ENCODE results near the gene KYAT1. TPM values are rescaled to one million over a fixed set of nuclear protein-coding genes. Genes with fewer than 3 reads are reported as not detected.

The KYAT1 gene
- total RNA-seq, 1 experiment from 2014 or later: 8.4 TPM

DNA sequence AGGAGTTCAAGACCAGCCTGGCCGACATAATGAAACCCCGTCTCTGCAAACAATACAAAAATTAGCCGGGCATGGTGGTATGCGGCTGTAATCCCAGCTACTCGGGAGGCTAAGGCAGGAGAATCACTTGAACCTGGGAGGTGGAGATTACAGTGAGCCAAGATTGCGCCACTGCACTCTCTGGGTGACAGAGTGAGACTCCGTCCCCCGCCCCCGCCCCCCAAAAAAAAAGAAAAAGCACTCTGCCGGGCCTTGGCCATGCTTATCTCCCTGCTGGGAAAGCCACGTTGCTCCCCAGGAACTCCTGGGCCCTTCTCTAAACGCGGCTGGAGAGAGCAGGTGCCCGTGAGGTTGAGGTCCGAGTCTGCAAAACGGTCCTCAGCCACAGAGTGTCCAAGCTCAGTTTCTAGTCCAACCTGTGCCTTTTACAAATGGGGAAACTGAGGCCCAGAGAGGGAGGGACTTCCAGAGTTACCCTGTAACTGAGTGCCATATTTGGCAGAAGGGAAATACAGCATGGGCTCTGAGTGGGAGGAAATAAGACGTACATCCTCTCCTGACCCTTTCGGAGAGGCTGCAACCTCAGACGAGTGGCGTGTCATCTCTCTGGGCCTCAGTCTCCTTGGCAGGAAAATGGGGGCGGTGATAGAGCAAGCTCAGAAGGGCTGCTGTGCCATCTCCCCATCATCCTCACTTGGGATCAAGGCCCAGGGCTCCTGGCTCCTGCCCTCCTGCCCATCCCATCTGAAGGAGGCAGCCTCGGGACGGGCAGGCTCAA is 32.4 kb upstream of the KYAT1 start:
- Histone ChIP-seq H3K27me3 (no peaks in the 10 kb centered on the region), H3K4me1 (peaks cover 15% of the 10 kb centered on the region), H3K27ac (no peak overlapping the region), H3K9me3 (replicated peaks) (no peaks in the 10 kb centered on the region), H3K4me3 (no peak overlapping the region), H3K36me3 (peaks cover 47% of the 10 kb centered on the region)
- no peak for DNase-seq

DNA sequence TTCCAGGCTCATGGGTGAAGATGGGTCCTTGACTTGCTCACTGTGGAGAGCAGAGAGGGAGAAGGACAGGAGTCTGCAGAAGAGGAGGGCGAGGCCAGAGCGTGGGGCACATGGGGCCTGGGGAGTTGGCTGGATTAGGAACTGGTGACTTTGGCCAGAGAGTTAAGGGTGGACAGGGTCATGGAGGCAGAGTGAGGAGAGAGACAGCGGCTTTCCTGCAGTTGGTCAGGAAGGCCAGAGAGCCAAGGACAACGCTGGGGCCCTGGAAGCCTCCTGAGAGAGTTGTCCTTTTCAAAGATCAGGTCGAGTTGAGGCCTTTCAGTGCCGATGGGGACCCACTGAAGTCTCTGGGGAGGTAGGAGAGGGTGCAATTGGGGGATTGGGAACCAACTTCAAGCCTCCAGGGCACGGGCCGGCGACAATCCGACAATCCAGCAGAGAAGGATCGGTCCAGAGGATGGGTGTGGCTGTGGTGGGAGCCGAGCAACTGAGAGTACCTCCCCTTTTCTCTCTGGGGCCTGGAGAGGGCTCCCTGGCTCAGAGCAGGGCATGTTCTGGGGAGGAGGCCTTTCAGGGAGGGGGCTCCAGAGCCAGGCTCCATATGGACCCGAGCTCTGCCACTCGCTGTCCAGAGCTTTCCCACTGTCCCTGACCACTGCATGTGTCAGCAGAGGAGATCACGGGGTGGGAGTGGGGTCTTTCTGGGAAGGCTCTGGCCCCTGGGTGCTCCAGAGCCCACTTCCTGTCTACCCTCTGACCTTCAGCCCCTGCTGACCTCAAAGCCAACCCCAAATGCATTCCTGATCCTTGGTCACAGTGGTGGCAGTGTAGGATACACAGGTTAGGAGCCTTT is 31.5 kb upstream of the KYAT1 start:
- H3K4me3 ChIP-seq: no peak overlapping the region
- peaks cover 15% of the 10 kb centered on the region for H3K4me1 ChIP-seq
- peaks cover 56% of the 10 kb centered on the region for H3K36me3 ChIP-seq
- H3K9me3 ChIP-seq (replicated peaks): no peaks in the 10 kb centered on the region
- H3K27me3 ChIP-seq: no peaks in the 10 kb centered on the region
- DNase-seq: no peak
- no peak overlapping the region for H3K27ac ChIP-seq

DNA sequence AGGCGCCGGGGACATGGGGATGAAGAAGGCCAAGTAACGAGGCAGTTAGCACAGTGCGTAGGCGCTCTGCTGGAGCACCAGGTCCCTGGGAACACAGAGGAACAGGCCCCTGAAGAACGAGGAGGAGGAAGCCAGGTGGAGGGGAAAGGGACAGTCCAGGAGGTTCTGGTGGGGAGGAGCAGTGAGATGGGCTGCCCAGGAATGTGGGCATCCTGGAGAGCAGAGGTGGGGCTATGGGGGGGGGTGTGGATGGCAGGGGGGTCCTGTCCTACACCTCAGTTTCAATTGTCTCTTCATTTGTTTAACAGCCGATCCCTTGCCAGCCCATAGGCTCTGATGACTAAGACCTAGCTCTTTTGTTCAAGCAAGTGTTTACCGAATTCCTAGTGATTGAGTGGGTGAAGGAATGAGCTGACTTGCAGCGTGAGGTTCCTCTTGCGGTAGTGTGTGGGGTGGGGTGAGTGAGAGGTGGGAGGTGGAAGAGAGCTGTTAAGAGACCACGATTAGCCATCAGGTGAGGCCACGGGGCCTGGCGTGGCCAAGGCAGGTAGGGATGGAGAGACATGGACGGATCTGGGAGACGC is 30.6 kb upstream of the KYAT1 start:
- H3K4me1 ChIP-seq: peaks cover 15% of the 10 kb centered on the region
- no peak overlapping the region for H3K4me3 ChIP-seq
- H3K27ac ChIP-seq: peak overlapping the region; percentile 55
- no peaks in the 10 kb centered on the region for H3K9me3 ChIP-seq (replicated peaks)
- peaks cover 65% of the 10 kb centered on the region for H3K36me3 ChIP-seq
- H3K27me3 ChIP-seq: no peaks in the 10 kb centered on the region
- DNase-seq: no peak

DNA sequence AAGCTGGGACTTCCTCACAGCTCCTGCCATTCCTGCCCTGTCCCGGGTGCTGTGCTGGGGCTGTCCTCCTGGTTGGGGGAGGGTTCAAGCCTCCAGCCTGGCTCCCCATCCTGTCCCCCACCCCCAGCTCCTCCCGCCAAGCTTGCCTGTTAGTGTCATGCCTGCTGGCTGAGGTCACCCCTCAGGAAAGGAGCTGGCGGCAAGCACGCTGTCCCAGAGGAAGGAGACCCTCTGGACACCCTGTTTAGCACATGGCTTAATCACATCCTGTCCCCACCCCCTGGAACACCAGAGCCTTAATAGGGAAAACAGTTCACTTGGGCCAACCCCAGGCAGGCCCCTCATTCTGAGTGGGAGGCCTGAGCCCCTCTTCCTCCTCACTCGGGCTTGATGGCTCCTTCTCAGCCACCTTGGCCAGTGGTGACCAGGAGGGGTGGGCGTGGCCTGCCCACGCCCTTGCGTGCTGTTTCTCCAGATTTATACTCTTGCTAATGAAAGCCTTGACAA is 29.8 kb upstream of the KYAT1 start:
- Histone ChIP-seq H3K27me3 (no peaks in the 10 kb centered on the region), H3K36me3 (peaks cover 71% of the 10 kb centered on the region), H3K4me3 (no peak overlapping the region), H3K27ac (peak overlapping the region; percentile 55), H3K9me3 (replicated peaks) (no peaks in the 10 kb centered on the region), H3K4me1 (peaks cover 15% of the 10 kb centered on the region)
- DNase-seq: peak; percentile 66 to 80

DNA sequence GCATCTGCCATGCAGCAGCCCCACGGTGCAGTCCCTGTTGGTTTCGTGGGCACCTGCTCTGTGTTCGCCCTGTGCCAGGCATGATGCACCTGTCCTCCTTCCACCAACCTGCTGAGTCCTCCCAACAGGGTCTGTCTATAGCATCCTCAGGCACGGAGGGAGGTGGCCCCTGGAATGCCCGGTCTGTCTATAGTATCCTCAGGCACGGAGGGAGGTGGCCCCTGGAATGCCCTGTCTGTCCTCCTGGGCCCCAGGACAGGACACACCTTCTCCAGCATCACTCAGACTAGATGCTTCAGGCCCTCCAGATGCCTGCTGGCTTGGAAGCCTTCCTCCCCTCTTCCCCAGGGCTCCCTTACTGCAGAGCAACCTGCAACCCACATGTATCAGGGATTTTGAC is 29.2 kb upstream of the KYAT1 start:
- H3K27ac ChIP-seq: peak overlapping the region; percentile 55; the same call in 1 of the 2 replicates
- no peaks in the 10 kb centered on the region for H3K27me3 ChIP-seq
- no peak overlapping the region for H3K4me3 ChIP-seq
- no peak for DNase-seq
- no peaks in the 10 kb centered on the region for H3K9me3 ChIP-seq (replicated peaks)
- H3K36me3 ChIP-seq: peaks cover 73% of the 10 kb centered on the region
- peaks cover 15% of the 10 kb centered on the region for H3K4me1 ChIP-seq

DNA sequence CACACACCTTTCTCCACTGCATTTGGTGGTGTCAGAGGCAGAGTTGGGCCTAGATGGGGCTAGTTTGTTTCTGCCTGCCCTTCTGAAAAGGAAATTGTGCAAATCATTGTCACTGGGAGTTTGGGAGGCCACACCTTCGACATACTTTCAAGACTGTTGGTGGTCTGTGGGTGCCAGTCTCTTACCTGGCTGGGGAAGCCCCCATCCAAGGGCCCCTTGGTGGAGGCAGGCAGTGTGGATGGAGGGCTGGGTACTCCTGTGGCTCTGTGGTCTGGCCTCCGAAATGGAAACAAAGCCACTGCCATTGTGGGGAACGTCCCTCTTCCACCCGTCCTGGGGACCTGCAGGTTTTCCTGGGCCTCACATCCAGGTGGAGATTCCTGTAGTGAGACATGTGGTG is 28.1 kb upstream of the KYAT1 start:
- DNase-seq: no peak
- H3K27ac ChIP-seq: no peak overlapping the region
- no peaks in the 10 kb centered on the region for H3K9me3 ChIP-seq (replicated peaks)
- H3K27me3 ChIP-seq: no peaks in the 10 kb centered on the region
- H3K4me3 ChIP-seq: no peak overlapping the region
- H3K36me3 ChIP-seq: peaks cover 69% of the 10 kb centered on the region
- H3K4me1 ChIP-seq: peaks cover 15% of the 10 kb centered on the region

DNA sequence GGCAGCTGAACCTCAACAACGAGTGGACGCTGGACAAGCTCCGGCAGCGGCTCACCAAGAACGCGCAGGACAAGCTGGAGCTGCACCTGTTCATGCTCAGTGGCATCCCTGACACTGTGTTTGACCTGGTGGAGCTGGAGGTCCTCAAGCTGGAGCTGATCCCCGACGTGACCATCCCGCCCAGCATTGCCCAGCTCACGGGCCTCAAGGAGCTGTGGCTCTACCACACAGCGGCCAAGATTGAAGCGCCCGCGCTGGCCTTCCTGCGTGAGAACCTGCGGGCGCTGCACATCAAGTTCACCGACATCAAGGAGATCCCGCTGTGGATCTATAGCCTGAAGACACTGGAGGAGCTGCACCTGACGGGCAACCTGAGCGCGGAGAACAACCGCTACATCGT is 26.6 kb upstream of the KYAT1 start:
- no peaks in the 10 kb centered on the region for H3K9me3 ChIP-seq (replicated peaks)
- peaks cover 57% of the 10 kb centered on the region for H3K36me3 ChIP-seq

DNA sequence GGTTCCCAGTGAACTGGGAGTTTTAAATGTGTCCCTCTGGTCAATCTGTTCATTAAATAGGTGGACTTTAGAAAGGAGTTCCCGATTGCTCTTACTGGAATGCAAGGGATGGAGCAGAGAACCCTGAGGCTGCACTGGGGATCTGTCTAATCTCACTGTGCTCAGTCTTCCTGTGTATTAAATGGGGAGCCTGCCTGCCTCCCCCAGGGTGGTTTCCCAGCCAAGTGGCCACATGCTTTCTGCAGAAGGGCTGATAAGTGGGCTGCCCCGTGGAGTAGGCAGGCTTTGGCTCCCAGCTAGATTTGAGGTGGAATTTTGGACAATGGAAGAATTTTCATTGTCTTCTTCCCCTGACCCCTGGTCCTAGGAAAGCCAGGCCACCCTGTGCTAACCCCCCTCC is 25.0 kb upstream of the KYAT1 start:
- Histone ChIP-seq H3K9me3 (replicated peaks) (no peaks in the 10 kb centered on the region), H3K4me1 (peaks cover 31% of the 10 kb centered on the region), H3K27ac (no peak overlapping the region), H3K27me3 (no peaks in the 10 kb centered on the region), H3K4me3 (no peak overlapping the region), H3K36me3 (peaks cover 46% of the 10 kb centered on the region)
- DNase-seq: no peak

More for the DNA sequence above, 26.6 kb upstream of the KYAT1 start:
- Histone ChIP-seq H3K4me3 (no peak overlapping the region), H3K27me3 (no peaks in the 10 kb centered on the region), H3K27ac (no peak overlapping the region), H3K4me1 (peaks cover 26% of the 10 kb centered on the region)
- DNase-seq: no peak

DNA sequence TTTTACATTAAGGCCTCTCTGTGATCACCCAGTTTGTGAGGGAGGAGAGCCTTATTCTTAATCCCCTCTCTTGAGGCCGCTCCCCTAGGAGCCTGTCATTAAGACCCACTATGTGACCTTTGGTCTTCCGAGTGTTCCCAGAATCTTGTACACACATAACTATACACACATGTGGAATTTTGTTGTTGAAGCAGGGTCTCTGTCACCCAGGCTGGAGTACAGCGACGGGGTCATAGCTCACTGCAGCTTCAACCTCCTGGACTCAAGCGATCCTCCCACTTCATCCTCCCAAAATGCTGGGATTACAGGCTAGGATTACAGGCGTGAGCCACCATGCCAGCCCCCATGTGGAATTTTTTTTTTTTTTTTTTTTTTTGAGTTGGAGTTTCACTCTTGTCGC is 24.2 kb upstream of the KYAT1 start:
- H3K36me3 ChIP-seq: peaks cover 46% of the 10 kb centered on the region
- DNase-seq: no peak
- peaks cover 23% of the 10 kb centered on the region for H3K4me1 ChIP-seq
- no peaks in the 10 kb centered on the region for H3K9me3 ChIP-seq (replicated peaks)
- no peak overlapping the region for H3K27ac ChIP-seq
- no peaks in the 10 kb centered on the region for H3K27me3 ChIP-seq
- H3K4me3 ChIP-seq: no peak overlapping the region

DNA sequence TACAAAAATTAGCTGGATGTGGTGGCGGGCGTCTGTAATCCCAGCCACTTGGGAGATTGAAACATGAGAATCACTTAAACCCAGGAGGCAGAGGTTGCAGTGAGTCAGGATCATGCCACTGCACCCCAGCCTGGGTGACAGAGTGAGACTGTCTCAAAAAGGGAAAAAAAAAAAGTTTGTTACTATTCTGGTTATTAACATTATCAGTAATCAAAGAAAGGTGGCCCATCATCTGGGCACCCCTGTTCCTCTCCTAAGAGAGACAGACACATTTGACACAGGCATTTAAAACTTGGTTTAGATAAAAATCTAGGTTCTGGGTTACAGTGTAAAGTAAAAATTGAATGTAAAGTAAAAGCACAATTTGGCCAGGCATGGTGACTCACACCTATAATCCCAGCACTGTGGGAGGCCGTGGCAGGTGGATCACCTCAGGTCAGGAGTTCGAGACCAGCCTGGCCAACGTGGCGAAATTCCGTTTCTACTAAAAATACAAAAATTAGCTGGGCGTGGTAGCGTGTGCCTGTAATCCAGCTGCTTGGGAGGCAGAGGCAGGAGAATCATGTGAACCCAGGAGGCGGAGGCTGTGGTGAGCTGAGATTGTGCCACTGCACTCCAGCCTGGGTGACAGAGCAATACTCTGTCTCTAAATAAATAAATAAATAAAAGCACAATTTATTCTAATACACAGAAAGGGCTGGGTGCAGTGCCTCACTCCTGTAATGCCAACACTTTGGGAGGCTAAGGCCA is 22.3 kb upstream of the KYAT1 start:
- peak; percentile 51 to 59 for DNase-seq
- peaks cover 30% of the 10 kb centered on the region for H3K36me3 ChIP-seq

DNA sequence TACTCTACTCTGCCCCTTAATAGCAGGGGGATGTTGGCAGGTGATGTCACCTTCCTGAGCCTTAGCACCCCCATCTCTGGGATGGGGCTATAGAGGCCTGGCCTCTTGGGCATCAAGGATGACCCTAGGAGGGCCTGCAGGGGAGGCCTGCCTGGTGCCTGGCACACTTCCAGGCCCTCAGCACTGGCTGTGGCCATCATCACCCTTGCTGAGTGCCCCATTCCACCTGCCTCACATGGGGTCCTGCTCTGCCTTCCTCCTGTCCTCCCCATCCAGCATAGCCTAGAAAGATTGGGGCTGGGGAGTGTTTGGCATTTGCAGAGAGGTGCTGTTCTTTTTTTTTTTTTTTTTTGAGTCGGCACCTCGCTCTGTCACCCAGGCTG is 21.3 kb upstream of the KYAT1 start:
- DNase-seq: no peak
- Histone ChIP-seq H3K9me3 (replicated peaks) (no peaks in the 10 kb centered on the region), H3K27ac (no peak overlapping the region), H3K27me3 (no peaks in the 10 kb centered on the region), H3K36me3 (peaks cover 26% of the 10 kb centered on the region), H3K4me1 (peaks cover 20% of the 10 kb centered on the region), H3K4me3 (no peak overlapping the region)

More for the DNA sequence above, 22.3 kb upstream of the KYAT1 start:
- Histone ChIP-seq H3K27me3 (no peaks in the 10 kb centered on the region), H3K4me3 (no peak overlapping the region), H3K4me1 (peaks cover 20% of the 10 kb centered on the region), H3K9me3 (replicated peaks) (no peaks in the 10 kb centered on the region), H3K27ac (peak overlapping the region; percentile 6; the same call in 1 of the 2 replicates)

DNA sequence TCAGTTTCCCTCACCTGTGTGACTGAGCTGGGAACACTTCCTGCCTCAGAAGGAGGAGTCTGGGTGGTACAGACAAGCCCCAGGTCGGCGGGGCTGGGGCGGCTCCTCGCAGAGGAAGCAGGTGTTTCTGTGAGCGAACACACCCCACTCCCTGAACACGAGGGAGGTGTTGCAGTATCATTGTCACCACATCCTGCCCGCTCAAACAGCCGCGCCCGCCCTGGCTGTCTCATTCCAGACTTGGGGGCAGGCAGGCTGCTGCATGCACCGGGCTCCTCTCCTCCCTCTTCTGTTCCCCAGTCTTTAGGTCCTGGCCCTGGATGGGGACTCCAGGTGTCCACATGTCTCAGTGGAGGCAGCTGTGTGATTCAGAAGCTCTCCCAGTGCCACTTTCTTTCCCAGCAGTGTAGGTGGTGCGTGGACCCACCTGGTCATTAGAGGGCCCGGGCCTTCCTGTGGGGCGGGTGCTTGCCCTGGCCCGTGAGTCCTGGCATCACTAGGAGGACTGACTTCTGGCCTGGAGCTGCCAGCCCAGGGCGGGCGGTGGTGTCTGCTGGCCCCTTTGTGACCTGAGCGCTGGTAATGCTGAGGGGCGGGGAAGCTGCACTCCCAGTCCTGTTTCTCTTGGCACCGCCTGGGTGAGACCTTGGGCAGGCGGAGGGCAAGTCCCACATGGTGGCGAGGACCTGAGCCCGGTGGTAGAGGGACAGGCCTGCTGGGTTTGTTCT is 20.8 kb upstream of the KYAT1 start:
- Histone ChIP-seq H3K27me3 (no peaks in the 10 kb centered on the region), H3K4me3 (no peak overlapping the region), H3K9me3 (replicated peaks) (no peaks in the 10 kb centered on the region), H3K27ac (no peak overlapping the region), H3K4me1 (peaks cover 20% of the 10 kb centered on the region), H3K36me3 (peaks cover 23% of the 10 kb centered on the region)
- no peak for DNase-seq

DNA sequence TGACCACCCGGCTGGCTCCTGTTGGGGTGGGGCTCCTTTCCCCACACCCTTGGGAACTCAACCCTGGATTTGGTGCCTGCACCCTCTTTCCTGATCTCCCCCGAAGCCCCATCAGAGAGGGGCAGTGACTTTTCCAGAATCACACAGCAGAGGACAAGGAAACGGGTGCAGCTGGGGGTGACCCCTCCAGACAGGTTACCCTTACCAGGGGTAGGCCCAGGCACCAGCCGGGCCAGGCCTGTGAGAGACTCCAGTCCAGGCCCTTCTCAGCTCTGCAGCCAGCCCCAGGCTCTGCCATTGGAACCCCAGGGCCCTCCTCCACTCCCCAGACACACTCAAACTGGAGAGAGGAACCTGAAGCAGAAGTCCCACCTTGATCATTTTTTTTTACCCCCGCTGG is 20.1 kb upstream of the KYAT1 start:
- no peak for DNase-seq
- Histone ChIP-seq H3K36me3 (peaks cover 19% of the 10 kb centered on the region), H3K4me1 (peaks cover 20% of the 10 kb centered on the region), H3K9me3 (replicated peaks) (no peaks in the 10 kb centered on the region), H3K4me3 (no peak overlapping the region), H3K27ac (no peak overlapping the region), H3K27me3 (no peaks in the 10 kb centered on the region)

DNA sequence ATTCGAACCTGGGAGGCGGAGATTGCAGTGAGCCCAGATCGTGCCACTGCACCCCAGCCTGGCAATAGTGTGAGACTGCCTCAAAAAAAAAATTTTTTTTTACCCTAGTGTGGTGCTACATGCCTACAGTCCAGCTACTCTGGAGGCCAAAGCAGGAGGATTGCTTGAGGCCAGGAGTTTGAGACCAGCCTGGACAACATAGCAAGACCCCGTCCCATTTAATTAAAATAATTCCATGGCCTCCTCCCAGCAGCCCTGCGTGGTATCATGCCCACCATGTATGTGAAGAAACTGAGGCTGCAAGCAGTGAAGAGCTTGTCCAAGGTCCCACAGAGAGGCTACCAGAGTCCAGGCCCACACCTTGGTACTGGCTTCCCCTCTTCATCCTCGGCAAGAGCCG is 19.6 kb upstream of the KYAT1 start:
- H3K27me3 ChIP-seq: no peaks in the 10 kb centered on the region
- no peak for DNase-seq
- no peak overlapping the region for H3K27ac ChIP-seq
- H3K36me3 ChIP-seq: peaks cover 16% of the 10 kb centered on the region
- H3K4me3 ChIP-seq: no peak overlapping the region
- no peaks in the 10 kb centered on the region for H3K9me3 ChIP-seq (replicated peaks)
- peaks cover 20% of the 10 kb centered on the region for H3K4me1 ChIP-seq
